ENCODE data around the gene ARHGAP24.
"Not testable (repeated sequence)": the region's sequence is repeated elsewhere in the genome, so short reads cannot be mapped to it uniquely, and the experiment has no call there.

ARHGAP24 gene

DNA sequence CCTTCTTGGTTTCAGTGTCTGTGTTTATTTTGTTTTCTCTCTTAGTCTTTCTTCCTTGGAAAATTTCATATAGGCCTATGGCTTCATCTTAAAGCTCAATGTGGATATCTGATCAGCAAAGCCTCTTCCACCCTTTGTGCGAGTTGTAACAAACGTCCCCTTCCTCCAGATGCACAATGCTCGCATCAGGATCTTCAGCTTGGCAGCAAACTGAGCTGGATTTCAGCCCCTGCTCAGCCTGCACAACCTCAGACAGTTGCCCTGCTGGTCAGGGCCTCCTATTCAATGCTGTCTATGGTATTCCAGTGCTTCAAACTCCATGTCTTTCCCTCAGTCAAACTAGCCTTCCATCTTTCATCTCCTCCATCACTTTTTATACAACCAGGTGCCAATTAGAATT lies 309.4 kb downstream of the ARHGAP24 start:
- DNase-seq, result no peak

DNA sequence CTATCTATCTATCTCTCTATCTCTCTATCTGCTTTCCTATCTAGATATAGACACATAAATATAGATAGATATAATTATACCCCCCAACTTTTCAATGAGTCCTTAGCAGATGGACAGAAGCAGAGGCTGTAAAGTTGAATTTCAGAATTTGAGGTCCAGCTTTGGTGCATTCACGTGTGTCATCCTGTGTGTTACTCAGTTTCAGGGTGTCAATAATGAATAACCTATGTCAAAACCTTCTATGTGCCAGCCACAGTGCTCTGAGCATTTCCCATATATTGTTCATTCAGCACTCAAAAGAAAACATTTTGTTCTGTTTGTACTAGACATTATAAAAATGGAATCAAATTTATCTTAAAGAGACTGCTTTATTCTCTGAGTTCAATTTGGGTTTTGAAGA lies 310.0 kb downstream of the ARHGAP24 start:
- DNase-seq, result no peak

DNA sequence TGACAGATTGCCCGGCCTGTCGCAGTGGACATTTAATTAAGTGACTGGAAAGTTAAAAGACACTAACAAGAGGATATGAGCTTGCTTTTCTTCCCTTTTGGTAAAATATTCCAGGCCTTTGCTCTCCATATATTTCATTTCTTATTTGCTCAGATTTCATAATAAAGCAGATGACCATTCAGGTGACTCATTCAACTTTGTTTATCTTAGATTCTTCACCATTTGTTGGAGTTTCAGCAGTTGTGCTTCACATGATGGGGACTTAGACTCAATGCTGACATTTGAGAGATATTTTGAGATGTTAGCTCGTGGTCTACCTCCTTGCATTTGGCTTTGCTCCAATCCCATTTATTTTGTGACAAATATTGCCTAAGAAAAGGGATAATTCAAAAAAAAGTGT lies 312.2 kb downstream of the ARHGAP24 start:
- no peak for DNase-seq

GRCh38 chr4:85788604-85789003 lies 313.7 kb downstream of the ARHGAP24 start:
- DNase-seq, result no peak

DNA sequence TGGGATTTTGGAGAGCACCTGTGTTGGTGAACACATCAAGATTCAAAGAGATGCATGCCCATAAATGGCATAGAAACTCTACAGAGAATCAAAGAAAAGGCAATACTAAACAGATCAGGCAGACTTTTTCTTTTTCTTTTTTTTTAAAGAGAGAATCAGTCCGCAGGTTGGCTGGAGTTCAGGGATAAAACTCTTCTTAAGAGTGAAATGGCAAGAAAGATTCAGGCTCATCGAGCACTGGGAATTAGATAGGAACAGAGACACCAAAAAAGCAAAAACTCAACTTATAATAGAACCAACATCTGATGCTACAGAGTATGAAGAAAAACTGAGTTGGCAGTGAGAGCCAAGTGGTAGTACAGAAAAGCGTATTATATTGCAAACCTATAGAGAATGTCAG lies 314.3 kb downstream of the ARHGAP24 start:
- no peak for DNase-seq

- DNase-seq, result no peak
These were observed 315.6 kb downstream of the ARHGAP24 start for GRCh38 chr4:85790582-85790981.

DNA sequence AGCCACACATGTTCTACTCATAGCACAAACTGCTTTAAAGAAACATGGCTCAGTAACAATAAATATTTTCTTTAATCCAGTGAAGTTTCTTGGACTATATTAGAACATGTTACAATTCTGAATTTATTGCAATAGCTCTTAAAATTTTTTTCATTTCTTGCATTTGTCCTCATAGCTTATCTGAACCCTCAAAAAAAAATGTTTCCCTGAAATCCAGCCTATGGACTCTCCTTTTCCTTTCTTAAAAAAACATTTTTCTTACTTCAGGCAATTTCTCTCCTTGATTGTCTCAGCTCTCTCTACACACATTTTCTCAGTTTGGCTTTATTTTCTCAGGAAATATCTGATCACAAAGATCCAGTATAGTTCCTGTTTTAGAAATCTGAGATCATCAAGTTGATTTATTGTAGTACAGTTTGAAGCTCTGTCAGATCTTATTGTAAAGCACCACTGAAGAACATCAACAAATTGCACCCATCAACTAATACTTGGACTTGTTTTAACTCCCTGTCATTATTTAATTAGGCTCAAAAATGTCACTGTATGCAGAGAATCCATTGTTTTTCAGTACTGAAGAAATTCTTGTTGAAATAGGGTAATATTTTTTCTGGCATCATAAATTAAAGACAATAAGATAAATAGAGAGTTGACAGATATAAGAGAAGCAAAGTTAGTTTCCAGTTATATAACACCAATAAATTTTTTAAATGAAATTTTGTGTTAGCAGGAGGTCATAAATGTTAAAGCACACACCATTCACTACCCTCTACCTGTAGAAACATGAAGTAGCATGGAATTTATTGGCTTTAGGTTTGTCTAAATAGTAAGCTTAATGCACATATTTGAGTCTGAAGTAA lies 317.7 kb downstream of the ARHGAP24 start:
- DNase-seq, result no peak

- DNase-seq, result no peak
These were observed 318.3 kb downstream of the ARHGAP24 start for GRCh38 chr4:85793233-85793585.

DNA sequence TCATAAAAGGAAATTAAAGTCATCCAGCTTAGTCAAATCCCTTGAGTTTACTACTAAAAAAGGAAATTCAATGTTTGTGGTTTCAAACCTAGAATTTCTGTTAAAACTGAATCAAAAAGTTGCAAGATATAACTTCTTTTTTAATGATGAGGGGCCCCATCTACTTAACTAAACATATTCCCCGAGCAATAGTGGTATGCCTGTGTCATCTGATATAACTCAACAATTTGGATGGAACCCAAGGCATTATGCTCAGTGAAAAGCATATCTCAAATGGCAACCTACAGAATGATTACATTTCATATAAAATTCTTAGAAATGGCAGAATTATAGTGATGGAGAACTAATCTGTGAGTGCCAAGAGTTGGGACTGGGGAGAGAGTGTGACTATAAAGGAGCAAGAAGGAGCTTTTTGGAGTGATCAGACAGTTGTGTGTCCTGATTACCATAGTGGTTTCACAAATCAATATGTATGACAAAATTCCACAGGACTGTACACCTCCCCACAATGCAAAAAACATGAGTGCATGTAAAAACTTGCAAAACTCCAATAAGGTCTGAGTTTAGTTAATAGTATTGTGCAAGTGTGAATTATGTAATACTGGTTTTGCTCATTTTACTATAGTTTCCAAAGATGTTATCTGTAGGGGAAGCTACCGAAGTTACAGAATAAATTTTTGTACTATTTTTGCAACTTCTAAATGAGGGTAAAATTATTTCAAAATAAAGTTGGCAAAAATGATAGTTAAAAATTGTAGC lies 323.2 kb downstream of the ARHGAP24 start:
- DNase-seq, result no peak

GRCh38 chr4:85803856-85804255 lies 328.9 kb downstream of the ARHGAP24 start:
- no peak for DNase-seq

- no peak for DNase-seq
These were observed 330.9 kb downstream of the ARHGAP24 start for GRCh38 chr4:85805891-85806290.

DNA sequence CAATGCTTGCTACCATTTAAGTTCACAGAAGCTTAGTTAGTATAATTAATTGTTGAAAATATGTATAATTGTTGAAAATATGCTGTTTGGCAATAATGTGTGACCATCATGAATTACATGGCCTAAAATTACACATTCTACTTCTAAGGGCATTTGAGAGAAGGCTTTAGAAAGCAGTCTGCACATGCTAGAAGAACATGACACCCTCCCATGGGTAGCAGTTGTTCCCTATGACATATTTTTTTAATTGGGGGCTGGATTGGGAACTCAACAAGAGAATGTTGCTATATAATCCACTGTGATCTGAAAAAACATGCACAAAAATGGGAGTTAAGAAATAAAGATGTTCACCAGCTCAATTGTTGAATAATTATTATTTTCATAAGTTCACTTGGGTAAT lies 331.4 kb downstream of the ARHGAP24 start:
- DNase-seq, result no peak

DNA sequence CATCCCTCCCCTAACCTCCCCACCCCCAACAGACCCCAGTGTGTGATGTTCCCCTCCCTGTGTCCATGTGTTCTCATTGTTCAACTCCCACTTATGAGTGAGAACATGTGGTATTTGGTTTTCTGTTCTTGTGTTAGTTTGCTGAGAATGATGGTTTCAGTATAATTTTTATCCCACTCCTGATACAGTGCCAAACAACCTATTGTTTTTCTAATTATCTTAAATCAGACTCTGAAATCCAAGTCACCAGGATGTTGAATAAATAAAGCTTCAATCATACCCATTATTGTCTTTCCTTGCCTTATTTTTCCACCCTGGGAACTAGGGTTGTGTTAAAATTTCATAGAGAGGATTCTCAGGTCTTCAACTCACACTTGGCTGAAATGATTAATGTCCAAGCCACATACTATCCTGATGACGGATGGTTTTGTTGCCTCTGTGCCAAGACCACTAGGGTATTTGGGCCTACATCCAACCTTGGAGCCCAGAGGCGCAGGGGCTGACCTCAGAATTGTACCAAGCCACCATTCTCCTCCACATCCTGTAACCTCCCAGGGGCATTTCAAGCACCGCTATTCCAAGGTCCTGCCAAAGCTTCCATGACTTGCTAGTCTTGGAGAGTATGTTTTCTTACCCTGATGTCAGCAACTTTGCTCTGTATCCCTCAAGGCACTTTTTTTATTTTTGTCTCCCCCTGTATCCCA lies 332.4 kb downstream of the ARHGAP24 start:
- no peak for DNase-seq

DNA sequence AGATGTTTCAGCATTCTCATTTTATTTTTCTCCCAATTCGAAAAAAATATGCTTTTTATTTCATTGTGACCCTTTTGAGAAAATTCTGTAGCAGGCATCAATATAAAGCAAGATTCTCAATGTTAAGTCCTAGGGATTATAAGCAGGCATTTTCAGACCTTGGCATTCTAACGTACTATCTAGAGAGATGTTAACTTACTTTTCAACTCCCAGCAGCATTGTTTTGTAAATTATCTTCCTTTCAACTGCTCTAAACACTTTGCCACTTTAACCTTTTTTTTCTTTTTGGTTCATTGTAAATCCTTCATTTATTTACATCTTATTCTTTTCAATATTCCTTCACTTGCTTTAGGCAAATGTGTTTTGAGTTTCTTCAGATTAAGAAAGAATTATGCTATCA lies 333.2 kb downstream of the ARHGAP24 start:
- no peak for DNase-seq

DNA sequence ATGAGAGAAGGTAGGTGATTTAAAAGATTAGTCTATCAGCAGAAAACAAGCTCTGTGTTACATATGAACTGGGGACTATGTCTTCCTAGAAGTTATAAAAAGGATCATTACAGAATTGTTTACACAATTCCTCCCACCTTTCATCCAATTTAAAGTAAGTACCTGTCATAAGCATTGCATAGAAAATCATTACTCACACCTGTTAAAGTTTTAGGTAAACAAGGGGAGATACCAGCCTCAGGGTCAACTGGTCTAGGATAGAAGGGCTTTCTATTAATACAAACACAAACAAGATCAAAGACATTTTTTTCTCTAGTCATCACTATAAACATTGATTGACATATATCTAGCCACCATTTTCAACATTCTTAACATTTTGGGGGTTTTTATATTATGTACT lies 333.9 kb downstream of the ARHGAP24 start:
- no peak for DNase-seq

DNA sequence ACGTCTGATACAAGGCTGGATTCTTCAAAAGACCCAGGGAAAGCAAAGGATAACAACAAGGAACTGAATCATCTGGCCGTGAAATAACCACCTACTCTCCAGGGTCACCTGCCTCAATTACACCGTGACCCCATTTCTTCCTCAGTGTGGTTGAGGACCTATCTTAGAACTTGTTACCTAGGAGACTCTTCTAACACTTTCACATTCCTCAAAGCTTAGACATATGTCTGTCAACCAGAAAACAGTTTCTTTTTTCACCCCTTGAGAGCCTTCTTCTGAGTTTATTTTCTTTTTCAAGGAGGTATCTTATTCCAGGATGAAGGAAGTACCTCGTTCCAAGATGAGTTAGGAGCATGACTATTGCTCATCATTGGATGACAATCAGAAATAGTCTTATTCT lies 337.8 kb downstream of the ARHGAP24 start:
- no peak for DNase-seq

DNA sequence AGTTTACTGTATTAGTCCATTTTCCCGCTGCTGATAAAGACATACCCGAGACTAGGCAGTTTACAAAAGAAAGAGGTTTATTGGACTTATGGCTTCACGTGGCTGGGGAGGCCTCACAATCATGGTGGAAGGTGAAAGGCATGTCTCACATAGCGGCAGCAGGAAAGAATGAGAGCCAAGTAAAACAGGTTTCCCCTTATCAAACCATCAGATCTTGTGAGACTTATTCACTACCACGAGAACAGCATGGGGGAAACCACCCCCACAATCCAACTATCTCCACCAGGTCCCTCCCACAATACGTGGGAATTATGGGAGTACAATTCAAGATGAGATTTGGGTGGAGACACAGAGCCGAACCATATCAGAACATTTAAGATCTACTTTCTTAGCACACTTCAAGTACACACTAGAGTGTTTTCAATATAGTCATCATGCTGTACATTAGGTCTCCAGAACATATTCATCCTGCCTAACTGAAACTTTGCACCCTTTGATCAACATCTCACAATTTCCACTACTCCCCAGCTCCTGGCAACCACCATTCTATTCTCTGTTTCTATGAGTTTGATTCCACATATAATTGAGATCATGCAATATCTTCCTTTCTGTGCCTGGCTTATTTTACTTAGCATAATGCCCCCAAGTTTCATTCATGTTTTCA lies 341.0 kb downstream of the ARHGAP24 start:
- no peak for DNase-seq

- no peak for DNase-seq
These were observed 343.8 kb downstream of the ARHGAP24 start for GRCh38 chr4:85818700-85819099.

GRCh38 chr4:85820101-85820500 lies 345.2 kb downstream of the ARHGAP24 start:
- DNase-seq, result not testable (repeated sequence)

DNA sequence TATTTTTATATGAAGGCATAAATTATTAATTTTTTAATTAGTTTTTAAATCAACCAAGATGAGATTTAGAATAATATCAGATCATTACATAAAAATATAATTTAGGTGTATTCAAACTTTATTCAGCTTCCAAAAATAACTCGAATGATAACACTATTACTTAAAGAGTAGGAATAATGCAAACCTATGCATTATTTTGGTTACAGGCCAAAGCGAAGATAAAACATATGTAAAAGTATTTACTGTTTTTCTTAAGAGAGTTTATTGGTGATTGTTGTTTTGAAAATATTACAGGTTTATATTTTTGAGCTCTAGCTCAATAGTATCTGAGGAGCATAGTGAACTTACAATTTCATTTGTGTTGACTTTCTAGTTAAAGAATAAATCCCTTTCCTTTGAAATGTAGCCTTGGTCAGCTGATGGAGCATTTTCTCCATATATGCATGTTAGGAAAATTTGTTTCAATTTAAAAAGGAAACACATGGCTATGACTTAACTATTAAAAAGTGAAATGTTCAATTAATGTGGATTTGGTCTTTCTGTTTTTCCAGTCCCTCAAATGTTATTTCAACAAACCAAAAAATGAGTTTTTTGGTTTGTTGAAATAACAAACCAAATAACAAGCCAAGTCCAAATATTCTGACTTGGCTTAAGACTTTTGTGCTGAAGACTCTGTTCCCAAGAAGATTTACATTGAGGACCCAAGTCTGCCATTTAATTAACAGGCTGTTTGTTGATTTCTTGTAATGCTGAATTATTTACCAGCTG lies 346.9 kb downstream of the ARHGAP24 start:
- no peak for DNase-seq

GRCh38 chr4:85823295-85823694 lies 348.3 kb downstream of the ARHGAP24 start:
- DNase-seq, result no peak

- no peak for DNase-seq
These were observed 349.4 kb downstream of the ARHGAP24 start for GRCh38 chr4:85824166-85824945.

Data from activated CD4-positive, alpha-beta T cell treated with anti-CD3 and anti-CD28 coated beads for 1 hour (primary cell).